Measurements from ENCODE around the gene GALNT2.

- TF ChIP-seq POLR2A (IDR thresholded peaks at IDR 0.05) (no peak), CTCF (IDR thresholded peaks at IDR 0.05 in 8 of 11, conservative IDR thresholded peaks at IDR 0.05 in 3 of 11) (no peak)
Observed at GRCh38 chr1:230105245-230105753, 38.3 kb downstream of the GALNT2 start.

All from spleen (tissue), 7 donors.